ENCODE results near the gene MPPED2. TPM values are rescaled to one million over a fixed set of nuclear protein-coding genes. Genes with fewer than 3 reads are reported as not detected.

Gene MPPED2
- total RNA-seq, 1 donor from 2014 or later, result 179 TPM

- Mint-ChIP-seq H3K27me3 (ENCODE audit: low read depth) (no peaks in the 10 kb centered on the region), H3K36me3 (peaks cover 46% of the 10 kb centered on the region), H3K4me3 (no peak overlapping the region), H3K27ac (no peak overlapping the region), H3K4me1 (peaks cover 35% of the 10 kb centered on the region), H3K9me3 (no peaks in the 10 kb centered on the region)
- no peak for TF ChIP-seq CTCF (IDR thresholded peaks at IDR 0.05; ENCODE audit: unreplicated experiment)
- no peak for DNase-seq (ENCODE audit: low spot score in 2 of 2, unreplicated experiment in 2 of 2)
Observed at GRCh38 chr11:30578406-30578805, 7.7 kb downstream of the MPPED2 start.

GRCh38 chr11:30573951-30574350 is 12.2 kb downstream of the MPPED2 start:
- H3K27ac Mint-ChIP-seq, result no peak overlapping the region
- no peaks in the 10 kb centered on the region for H3K27me3 Mint-ChIP-seq (ENCODE audit: low read depth)
- TF ChIP-seq CTCF (IDR thresholded peaks at IDR 0.05; ENCODE audit: unreplicated experiment), result no peak
- peaks cover 41% of the 10 kb centered on the region for H3K36me3 Mint-ChIP-seq
- no peak overlapping the region for H3K4me3 Mint-ChIP-seq
- peaks cover 36% of the 10 kb centered on the region for H3K4me1 Mint-ChIP-seq
- H3K9me3 Mint-ChIP-seq, result no peaks in the 10 kb centered on the region
- DNase-seq (ENCODE audit: low spot score in 2 of 2, unreplicated experiment in 2 of 2), result no peak

GRCh38 chr11:30568931-30569330 is 17.2 kb downstream of the MPPED2 start:
- H3K36me3 Mint-ChIP-seq, result peaks cover 35% of the 10 kb centered on the region
- TF ChIP-seq CTCF (IDR thresholded peaks at IDR 0.05; ENCODE audit: unreplicated experiment), result no peak
- no peak overlapping the region for H3K4me3 Mint-ChIP-seq
- no peak for DNase-seq (ENCODE audit: low spot score in 2 of 2, unreplicated experiment in 2 of 2)
- peak overlapping the region; percentile 41 for H3K27ac Mint-ChIP-seq
- H3K27me3 Mint-ChIP-seq (ENCODE audit: low read depth), result no peaks in the 10 kb centered on the region
- H3K9me3 Mint-ChIP-seq, result no peaks in the 10 kb centered on the region
- H3K4me1 Mint-ChIP-seq, result peaks cover 48% of the 10 kb centered on the region

GRCh38 chr11:30567644-30568043 is 18.5 kb downstream of the MPPED2 start:
- Mint-ChIP-seq H3K27ac (peak overlapping the region; percentile 53), H3K4me3 (no peak overlapping the region), H3K27me3 (ENCODE audit: low read depth) (no peaks in the 10 kb centered on the region), H3K4me1 (peaks cover 48% of the 10 kb centered on the region), H3K9me3 (peaks cover 7% of the 10 kb centered on the region), H3K36me3 (peaks cover 47% of the 10 kb centered on the region)
- DNase-seq (ENCODE audit: low spot score in 2 of 2, unreplicated experiment in 2 of 2), result no peak
- no peak for TF ChIP-seq CTCF (IDR thresholded peaks at IDR 0.05; ENCODE audit: unreplicated experiment)

- H3K4me1 Mint-ChIP-seq, result peaks cover 48% of the 10 kb centered on the region
- DNase-seq (ENCODE audit: low spot score in 2 of 2, unreplicated experiment in 2 of 2), result no peak
- H3K27ac Mint-ChIP-seq, result peak overlapping the region; percentile 72
- peaks cover 48% of the 10 kb centered on the region for H3K36me3 Mint-ChIP-seq
- no peaks in the 10 kb centered on the region for H3K27me3 Mint-ChIP-seq (ENCODE audit: low read depth)
- no peak for TF ChIP-seq CTCF (IDR thresholded peaks at IDR 0.05; ENCODE audit: unreplicated experiment)
- peaks cover 7% of the 10 kb centered on the region for H3K9me3 Mint-ChIP-seq
- H3K4me3 Mint-ChIP-seq, result no peak overlapping the region
Observed at GRCh38 chr11:30567120-30567519, 19.0 kb downstream of the MPPED2 start.

- peaks cover 45% of the 10 kb centered on the region for H3K4me1 Mint-ChIP-seq
- peaks cover 7% of the 10 kb centered on the region for H3K9me3 Mint-ChIP-seq
- no peak for DNase-seq (ENCODE audit: low spot score in 2 of 2, unreplicated experiment in 2 of 2)
- no peak for TF ChIP-seq CTCF (IDR thresholded peaks at IDR 0.05; ENCODE audit: unreplicated experiment)
- peak overlapping the region; percentile 72 for H3K27ac Mint-ChIP-seq
- no peaks in the 10 kb centered on the region for H3K27me3 Mint-ChIP-seq (ENCODE audit: low read depth)
- peaks cover 53% of the 10 kb centered on the region for H3K36me3 Mint-ChIP-seq
- H3K4me3 Mint-ChIP-seq, result no peak overlapping the region
Observed at GRCh38 chr11:30566482-30566881, 19.7 kb downstream of the MPPED2 start.

Measured in mesothelial cell of epicardium (in vitro differentiated cells).